Measurements from ENCODE around the gene HMGXB3. TPM values are rescaled to one million over a fixed set of nuclear protein-coding genes. Genes with fewer than 3 reads are reported as not detected.
A peak's percentile ranks its signal among the peaks of the same experiment; 100 is the strongest.

Gene HMGXB3
- total and polyA plus RNA-seq, 4 donors: 2.7 to 22.9 (median 11.0) TPM

- Histone ChIP-seq H3K4me3 (ENCODE audit: low read depth in 1 of 3, low read length in 3 of 3) (no peak overlapping the region), H3K27ac (ENCODE audit: low read depth in 1 of 2, low read length in 2 of 2) (no peak overlapping the region)
- DNase-seq (ENCODE audit: low spot score): no peak
Measured at GRCh38 chr5:149961957-149962409, 38.6 kb upstream of the HMGXB3 start.

More at GRCh38 chr5:149961957-149962409, 38.6 kb upstream of the HMGXB3 start:
- no peaks in the 10 kb centered on the region for H3K27me3 ChIP-seq (ENCODE audit: control insufficient read depth in 4 of 4, insufficient read depth in 4 of 4, low read length in 3 of 4)
- no peak for TF ChIP-seq FOXA2 (IDR thresholded peaks at IDR 0.05)
- TF ChIP-seq NR2F2 (IDR thresholded peaks at IDR 0.05): no peak
- TF ChIP-seq, protein P1, sequence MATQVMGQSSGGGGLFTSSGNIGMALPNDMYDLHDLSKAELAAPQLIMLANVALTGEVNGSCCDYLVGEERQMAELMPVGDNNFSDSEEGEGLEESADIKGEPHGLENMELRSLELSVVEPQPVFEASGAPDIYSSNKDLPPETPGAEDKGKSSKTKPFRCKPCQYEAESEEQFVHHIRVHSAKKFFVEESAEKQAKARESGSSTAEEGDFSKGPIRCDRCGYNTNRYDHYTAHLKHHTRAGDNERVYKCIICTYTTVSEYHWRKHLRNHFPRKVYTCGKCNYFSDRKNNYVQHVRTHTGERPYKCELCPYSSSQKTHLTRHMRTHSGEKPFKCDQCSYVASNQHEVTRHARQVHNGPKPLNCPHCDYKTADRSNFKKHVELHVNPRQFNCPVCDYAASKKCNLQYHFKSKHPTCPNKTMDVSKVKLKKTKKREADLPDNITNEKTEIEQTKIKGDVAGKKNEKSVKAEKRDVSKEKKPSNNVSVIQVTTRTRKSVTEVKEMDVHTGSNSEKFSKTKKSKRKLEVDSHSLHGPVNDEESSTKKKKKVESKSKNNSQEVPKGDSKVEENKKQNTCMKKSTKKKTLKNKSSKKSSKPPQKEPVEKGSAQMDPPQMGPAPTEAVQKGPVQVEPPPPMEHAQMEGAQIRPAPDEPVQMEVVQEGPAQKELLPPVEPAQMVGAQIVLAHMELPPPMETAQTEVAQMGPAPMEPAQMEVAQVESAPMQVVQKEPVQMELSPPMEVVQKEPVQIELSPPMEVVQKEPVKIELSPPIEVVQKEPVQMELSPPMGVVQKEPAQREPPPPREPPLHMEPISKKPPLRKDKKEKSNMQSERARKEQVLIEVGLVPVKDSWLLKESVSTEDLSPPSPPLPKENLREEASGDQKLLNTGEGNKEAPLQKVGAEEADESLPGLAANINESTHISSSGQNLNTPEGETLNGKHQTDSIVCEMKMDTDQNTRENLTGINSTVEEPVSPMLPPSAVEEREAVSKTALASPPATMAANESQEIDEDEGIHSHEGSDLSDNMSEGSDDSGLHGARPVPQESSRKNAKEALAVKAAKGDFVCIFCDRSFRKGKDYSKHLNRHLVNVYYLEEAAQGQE (IDR thresholded peaks at IDR 0.05): no peak
- TF ChIP-seq CTCF (IDR thresholded peaks at IDR 0.05; ENCODE audit: low read depth, low read length, missing input control): peak; percentile 37
- TF ChIP-seq EGR1 (IDR thresholded peaks at IDR 0.05; ENCODE audit: low read depth in 2 of 2): no peak
- no peak for TF ChIP-seq HNF4A (conservative IDR thresholded peaks at IDR 0.05)
- TF ChIP-seq, protein P2, sequence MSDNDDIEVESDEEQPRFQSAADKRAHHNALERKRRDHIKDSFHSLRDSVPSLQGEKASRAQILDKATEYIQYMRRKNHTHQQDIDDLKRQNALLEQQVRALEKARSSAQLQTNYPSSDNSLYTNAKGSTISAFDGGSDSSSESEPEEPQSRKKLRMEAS (IDR thresholded peaks at IDR 0.05): no peak
- no peak for TF ChIP-seq TAF1 (conservative IDR thresholded peaks at IDR 0.05)
- TF ChIP-seq GABPA (IDR thresholded peaks at IDR 0.05 in 1 of 2, conservative IDR thresholded peaks at IDR 0.05 in 1 of 2): no peak
- TF ChIP-seq, protein P3, sequence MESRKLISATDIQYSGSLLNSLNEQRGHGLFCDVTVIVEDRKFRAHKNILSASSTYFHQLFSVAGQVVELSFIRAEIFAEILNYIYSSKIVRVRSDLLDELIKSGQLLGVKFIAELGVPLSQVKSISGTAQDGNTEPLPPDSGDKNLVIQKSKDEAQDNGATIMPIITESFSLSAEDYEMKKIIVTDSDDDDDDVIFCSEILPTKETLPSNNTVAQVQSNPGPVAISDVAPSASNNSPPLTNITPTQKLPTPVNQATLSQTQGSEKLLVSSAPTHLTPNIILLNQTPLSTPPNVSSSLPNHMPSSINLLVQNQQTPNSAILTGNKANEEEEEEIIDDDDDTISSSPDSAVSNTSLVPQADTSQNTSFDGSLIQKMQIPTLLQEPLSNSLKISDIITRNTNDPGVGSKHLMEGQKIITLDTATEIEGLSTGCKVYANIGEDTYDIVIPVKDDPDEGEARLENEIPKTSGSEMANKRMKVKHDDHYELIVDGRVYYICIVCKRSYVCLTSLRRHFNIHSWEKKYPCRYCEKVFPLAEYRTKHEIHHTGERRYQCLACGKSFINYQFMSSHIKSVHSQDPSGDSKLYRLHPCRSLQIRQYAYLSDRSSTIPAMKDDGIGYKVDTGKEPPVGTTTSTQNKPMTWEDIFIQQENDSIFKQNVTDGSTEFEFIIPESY (IDR thresholded peaks at IDR 0.05): no peak
- no peak for TF ChIP-seq SP1 (IDR thresholded peaks at IDR 0.05)
- no peak for TF ChIP-seq ATF3 (IDR thresholded peaks at IDR 0.05)
- TF ChIP-seq FOXA1 (IDR thresholded peaks at IDR 0.05): no peak
- TF ChIP-seq HNF4G (IDR thresholded peaks at IDR 0.05): no peak
- TF ChIP-seq JUND (IDR thresholded peaks at IDR 0.05): no peak
- peak; percentile 63 to 68 for TF ChIP-seq RAD21 (IDR thresholded peaks at IDR 0.05)
- no peak overlapping the region for H3K9ac ChIP-seq (ENCODE audit: low read depth in 1 of 2, low read length in 2 of 2)
- WGBS: 72% methylated on average over 6 of the region's 6 CpGs
- H3K4me1 ChIP-seq (ENCODE audit: control insufficient read depth in 4 of 4, insufficient read depth in 4 of 4, low read length in 3 of 4): peaks cover 0 to 11% (median 6%) of the 10 kb centered on the region in 4 donors
- H3K9me3 ChIP-seq (ENCODE audit: control insufficient read depth in 4 of 4, low read length in 3 of 4): no peaks in the 10 kb centered on the region
- no peaks in the 10 kb centered on the region for H3K36me3 ChIP-seq (ENCODE audit: control insufficient read depth in 4 of 4, insufficient read depth in 3 of 4, low read depth in 1 of 4, low read length in 3 of 4)
